NCI-H2107 (cell line): Measurements from ENCODE around the gene PHKA2.
"Not testable (repeated sequence)": the region's sequence is repeated elsewhere in the genome, so short reads cannot be mapped to it uniquely, and the experiment has no call there.

Experiments
- DNase-seq: peaks from one replicate; lab custom pipeline; 2025; lab: John Stamatoyannopoulos, UW

The PHKA2 gene

DNA sequence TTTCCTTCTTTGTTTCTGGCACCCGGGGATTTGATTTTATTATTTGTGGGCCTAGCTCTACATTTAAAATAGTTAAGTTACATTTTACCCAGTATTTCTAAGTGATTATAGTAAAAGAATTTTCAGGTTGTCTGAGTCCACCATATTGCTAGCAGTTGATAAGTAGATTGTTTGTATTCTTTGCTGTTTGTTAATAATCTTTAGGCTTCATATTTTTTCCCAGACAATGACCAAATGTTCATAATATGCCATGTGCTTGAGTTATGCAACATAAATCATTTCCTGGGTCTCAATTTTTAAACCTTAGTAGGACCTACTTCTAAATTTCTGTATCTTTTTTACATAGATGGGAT is 127.3 kb downstream of the PHKA2 start:
- DNase-seq = no peak

DNA sequence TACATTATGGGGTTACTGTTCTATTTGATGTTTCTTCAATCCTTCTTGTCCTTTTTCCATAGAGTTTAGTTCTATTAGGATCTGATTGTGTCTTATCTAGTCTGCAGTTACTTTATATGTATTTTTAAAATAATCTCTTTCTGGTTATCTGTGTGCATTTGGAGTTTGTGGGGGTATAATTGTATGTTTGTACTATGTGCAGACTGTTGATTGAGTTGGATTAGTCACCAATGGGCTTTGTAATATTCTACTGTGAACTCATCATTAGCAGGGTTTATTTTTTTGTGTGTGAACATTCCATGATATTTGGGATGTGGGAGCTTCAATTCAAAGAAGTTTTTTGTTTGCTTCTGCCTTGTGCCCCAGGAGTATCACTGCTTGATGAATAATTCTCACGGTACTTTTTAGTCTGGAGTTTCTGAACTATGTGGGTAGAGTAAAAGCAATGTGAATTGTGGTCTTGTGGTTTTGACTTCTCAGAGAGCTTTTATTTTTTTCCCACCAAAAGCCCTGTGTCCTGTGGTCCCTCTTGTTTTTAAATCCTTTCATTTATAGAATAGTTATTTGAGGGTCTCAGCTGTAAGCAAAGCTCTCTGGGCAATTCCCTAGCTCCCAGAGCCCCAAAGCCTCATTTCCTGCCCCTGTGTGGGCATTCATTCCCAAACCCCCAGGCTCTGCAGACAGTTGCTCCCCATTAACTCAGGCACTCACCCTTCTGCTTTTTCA is 127.8 kb downstream of the PHKA2 start:
- no peak for DNase-seq

DNA sequence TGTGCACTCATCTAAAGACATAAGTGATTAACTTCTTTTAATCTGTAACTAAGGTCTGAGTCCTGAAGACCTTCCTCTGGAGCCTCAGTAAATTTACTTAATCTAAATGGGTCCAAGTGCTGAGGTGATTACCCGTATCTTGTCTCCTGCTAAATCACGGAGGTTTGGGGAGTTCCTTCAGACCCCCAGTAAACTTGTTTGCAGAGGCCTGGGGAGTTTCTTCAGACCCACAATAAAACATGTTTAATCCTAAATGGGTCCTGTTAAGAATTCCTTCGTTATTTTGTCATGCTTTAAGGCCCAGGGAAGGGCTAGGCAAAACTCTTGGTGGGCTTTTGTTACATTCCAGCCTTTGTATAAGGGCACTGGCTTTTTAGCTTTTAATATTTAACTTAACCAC is 136.0 kb downstream of the PHKA2 start:
- not testable (repeated sequence) for DNase-seq
